Stimulated activated CD4-positive, alpha-beta T cell treated with anti-CD3 and anti-CD28 coated beads, Interleukin-15, amount 100 ng/mL, for 1 hour (primary cell): Measurements from ENCODE around the gene NDUFA5.

Experiments used
- DNase-seq, 2 donors: peaks; one replicate each; pipeline ENCODE4 v3.0.0-alpha.2; 2020; ENCODE audit warnings: low read depth in 1 of 2, low spot score in 1 of 2

The NDUFA5 gene

DNA sequence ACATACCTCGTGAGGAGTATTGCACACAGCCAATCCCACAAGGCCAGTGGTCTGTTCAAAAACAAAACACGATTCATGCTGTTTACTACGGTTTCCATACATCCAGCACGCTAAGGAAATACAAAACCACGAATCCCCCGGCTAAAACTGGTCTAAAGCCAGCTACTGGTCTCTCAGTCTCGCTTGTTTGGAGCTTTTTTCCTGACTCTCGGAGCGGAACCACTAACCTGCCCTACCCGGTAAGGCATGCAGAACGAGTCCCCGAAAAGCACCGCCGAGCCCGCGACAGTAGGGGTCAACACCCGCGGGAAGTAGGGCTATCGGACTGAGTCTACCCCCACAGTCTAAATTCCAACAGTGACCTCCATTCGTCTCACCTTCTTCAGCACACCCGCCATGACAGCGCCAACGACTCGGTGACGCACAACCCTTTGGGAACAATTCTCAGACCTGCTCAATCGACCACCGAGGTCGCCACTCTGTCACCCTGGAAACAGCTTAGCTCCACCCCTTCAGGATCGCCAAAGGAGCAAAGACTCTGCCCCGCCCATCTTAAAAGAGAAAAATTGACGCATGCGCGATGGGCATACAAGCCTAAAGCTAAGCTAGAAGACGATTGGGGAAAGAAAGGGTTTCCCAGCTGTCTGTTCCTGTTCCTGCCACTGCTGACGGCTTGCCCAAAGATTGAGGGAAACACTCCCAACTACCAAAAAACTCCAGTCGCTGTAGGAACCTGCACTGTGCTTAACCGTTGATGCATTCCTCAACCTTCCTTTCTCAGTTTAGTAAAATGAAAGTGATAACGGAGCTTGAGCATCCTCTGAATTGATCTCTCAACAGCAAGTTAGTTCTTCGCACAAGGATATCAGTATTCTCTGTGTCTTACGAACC lies at the start of gene NDUFA5:
NDUFA5 (minus strand) TSS at position 421 of the 891 bp plus-strand sequence; CDS start at position 398, 23 bp downstream.
- DNase-seq: peak; percentile 77 to 89

- DNase-seq: no peak
Measured at GRCh38 chr7:123604739-123605138, 47.1 kb upstream of the NDUFA5 start.

DNA sequence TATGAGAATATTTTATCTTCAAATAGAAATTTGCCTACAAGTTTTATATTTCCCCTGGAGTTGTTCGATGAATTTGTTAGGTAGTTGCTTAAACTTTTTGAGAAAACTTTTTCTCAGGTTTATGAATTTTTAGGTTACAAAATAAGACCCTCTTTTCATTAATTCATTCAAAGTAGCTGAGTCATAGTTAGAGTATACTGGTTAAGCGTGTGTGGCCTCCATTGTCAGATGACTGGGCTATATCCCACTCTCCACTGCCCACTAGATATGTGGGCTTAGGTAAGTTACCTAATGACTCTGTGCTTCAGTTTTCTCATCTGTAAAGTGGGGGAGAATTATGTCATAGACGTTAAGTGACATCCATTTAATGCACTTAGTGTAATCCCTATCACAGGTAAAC lies 45.0 kb upstream of the NDUFA5 start:
- no peak for DNase-seq

- DNase-seq: no peak
Measured at GRCh38 chr7:123601530-123601929, 43.9 kb upstream of the NDUFA5 start, which contains the start of gene ASB15. ASB15 (plus strand) TSS chr7:123601821; CDS start chr7:123614503, 12,682 bp downstream.

GRCh38 chr7:123600876-123601275 lies 43.3 kb upstream of the NDUFA5 start:
- DNase-seq: no peak

- DNase-seq: no peak
Measured at GRCh38 chr7:123599766-123600165, 42.1 kb upstream of the NDUFA5 start.

DNA sequence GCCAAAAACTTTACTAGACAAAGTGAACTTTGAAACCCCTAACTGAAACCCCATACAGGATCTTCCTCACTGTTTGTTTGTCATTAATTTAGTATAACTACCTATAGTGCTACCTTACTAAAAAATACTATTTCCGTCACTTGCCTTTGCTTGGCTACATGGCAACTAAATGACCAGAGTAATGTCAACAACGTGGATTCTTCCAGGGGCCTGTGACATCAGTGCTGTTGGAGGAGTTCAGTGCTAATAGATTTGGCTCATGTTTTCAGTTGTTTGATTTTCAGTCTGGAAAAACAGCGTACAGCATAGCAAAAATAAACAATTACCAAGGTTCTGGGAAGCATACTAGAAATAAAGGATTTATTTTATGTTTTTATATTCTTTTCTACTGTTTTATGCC lies 41.0 kb upstream of the NDUFA5 start:
- no peak for DNase-seq

GRCh38 chr7:123594813-123595241 lies 37.2 kb upstream of the NDUFA5 start:
- DNase-seq: no peak

- no peak for DNase-seq
Measured at GRCh38 chr7:123588376-123588775, 30.8 kb upstream of the NDUFA5 start.

- DNase-seq: no peak
Measured at GRCh38 chr7:123583821-123584220, 26.2 kb upstream of the NDUFA5 start.

DNA sequence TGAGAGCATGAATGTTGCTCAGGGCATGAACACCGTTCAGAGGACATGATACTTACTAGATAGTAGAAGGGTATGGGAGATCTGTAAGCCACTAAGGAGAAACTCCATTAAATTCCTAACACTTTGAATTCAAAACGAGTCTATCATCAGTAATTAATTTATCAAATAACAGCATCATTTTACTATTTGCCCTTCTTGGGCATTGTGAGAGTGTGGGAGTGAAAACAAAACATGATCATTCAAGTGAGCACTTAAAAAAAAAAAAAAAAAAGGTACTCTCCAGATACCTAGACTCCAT lies 23.5 kb upstream of the NDUFA5 start:
- no peak for DNase-seq

DNA sequence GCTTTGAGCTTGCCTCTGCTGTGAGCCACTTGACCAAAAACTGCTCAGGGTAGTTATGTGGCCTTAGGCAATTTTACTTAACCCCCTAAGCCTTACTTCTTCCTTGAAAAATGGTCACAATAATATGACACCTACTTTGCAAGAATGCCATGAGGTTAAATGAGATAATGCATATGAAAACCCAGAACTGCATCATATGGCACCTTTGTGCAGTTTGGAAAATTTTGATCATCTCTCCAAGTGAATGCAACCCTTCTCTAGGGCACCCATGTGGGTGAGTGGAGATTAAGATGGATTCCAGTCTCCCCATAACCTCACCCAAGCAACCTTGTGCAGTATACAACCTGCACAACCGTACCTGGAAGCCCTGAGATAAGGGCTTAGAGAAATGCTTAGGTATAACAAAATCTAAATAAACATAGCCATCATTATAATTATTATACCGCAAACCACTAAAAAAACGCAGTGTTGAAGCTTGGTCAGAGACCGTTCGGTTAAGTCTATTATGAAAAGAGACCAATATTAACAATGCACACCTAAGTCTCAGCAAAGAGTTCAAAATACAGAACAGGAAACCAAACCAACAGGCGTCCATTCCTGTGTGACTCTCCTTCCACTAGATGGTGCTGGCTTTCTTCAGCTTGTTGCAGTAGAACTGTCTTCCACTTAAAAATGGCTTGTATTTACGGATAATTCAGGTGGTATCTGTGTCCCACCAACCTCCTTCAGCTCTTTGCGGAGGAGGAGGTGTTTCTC lies 23.0 kb upstream of the NDUFA5 start:
- no peak for DNase-seq

DNA sequence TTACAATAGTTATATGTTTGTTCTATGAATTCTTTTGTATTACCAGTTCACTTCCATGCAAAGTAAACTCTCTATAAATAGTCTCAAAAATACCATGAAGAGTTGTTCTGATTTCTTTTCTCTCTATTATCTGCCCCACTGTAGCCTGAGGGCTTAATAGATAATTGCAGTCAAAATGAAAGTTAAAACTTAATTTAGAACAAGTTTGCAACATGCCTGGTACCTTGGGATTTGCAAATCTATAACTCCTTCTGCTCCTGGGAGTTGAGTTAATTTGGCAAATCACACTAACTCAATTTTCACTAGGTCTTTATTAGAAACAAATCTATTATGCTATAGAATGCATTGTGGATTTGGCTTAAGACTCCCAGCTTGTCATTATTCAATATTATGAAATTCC lies 21.8 kb upstream of the NDUFA5 start:
- no peak for DNase-seq

- no peak for DNase-seq
Measured at GRCh38 chr7:123573896-123574467, 16.4 kb upstream of the NDUFA5 start.

- DNase-seq: no peak
Measured at GRCh38 chr7:123573341-123573740, 15.7 kb upstream of the NDUFA5 start.

GRCh38 chr7:123571684-123572083 lies 14.1 kb upstream of the NDUFA5 start:
- DNase-seq: no peak

DNA sequence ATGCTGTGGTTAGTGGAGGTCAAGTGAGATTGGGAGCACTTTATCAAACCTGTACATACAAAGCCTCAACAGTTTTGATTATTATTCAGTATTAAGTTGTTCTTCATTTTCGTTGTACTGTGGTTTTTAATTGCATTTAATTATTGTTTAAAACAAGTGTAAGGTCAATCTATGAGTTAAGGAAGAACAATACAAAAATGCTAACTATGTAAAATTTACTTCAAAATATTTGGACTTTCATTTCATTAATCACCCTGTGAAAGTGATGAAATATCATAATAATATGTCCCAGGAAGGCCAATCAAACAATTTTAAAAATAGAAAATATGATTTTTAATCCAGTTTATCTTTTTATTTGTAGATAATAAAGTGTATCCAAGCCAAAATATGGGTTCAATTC lies 13.6 kb upstream of the NDUFA5 start:
- no peak for DNase-seq

DNA sequence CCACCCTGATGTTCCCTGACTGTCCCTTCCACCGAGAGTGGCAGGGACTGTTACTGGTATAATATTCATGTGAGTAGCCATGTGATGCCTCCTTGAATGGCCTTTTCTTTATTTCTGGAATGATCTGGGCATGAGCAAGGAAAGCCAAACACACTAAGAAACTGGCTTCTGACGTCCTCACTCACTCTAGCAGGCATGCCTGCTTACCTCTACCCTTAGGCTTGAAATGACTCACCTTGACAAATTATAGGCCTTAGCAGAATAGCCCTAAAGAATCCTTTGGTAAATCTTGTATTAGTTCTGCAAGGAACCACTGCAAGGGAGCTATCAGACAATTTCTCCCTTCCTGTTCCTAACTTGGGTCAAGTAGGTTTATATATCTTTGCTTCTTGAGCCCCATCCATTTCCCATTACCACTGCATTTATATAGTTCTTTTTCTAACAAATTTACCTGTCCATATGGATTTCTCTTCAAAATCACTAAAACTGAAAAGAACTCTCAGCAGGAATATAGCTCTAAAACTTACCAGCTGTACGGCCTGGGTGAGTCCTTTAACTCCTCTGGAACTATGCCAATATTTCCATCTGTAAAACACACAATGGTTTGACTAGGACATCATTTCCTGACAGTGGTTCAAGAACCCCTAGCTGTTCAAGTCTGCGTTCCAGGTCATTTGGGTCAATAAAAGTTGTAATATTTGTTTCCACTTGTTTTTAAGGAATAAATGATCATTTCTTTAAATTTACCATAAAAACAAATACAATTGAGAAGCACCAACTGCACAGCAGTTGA lies 13.0 kb upstream of the NDUFA5 start:
- DNase-seq: no peak

- DNase-seq: no peak
Measured at GRCh38 chr7:123569352-123570010, 11.9 kb upstream of the NDUFA5 start.

- no peak for DNase-seq
Measured at GRCh38 chr7:123562121-123562520, 4.5 kb upstream of the NDUFA5 start.
